ENCODE results near the gene OR5T3.
"Not testable (repeated sequence)": the region's sequence is repeated elsewhere in the genome, so short reads cannot be mapped to it uniquely, and the experiment has no call there.

OR5T3 gene

GRCh38 chr11:56251954-56252353 lies at the start of gene OR5T3:
TSS of gene OR5T3 (plus strand) at chr11:56252254. CDS start at chr11:56252254, 0 bp downstream.
- DNase-seq (ENCODE audit: low read depth), result no peak

- DNase-seq (ENCODE audit: low read depth), result no peak
Measured at GRCh38 chr11:56207790-56208189, 44.3 kb upstream of the OR5T3 start.

GRCh38 chr11:56214537-56214936 lies 37.5 kb upstream of the OR5T3 start:
- DNase-seq (ENCODE audit: low read depth), result no peak

GRCh38 chr11:56219735-56220134 lies 32.3 kb upstream of the OR5T3 start:
- not testable (repeated sequence) for DNase-seq (ENCODE audit: low read depth)

DNA sequence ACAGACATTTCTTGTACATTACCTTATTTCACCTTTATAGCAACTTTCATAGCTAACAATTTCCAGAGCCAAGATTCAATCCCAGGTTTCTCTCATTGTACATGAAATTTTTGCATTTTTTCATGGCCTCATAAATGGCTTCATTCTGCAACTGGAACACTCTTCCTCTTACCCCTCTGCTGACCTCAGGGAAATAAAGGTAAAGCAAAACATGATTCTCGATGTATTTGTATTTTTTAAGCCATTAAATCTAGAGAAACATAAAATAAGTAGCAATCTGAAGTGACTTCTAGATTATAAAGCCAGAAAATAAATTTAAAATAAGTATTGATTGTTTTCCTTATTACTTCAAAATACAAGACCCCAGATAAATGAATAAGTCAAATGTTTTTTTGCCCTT lies 17.9 kb upstream of the OR5T3 start, which contains the start of gene OR5T2:
OR5T2 (minus strand) TSS at position 101 of the 400 bp plus-strand sequence. CDS start 1,193 bp downstream, outside the sequence.
- DNase-seq (ENCODE audit: low read depth), result no peak

DNA sequence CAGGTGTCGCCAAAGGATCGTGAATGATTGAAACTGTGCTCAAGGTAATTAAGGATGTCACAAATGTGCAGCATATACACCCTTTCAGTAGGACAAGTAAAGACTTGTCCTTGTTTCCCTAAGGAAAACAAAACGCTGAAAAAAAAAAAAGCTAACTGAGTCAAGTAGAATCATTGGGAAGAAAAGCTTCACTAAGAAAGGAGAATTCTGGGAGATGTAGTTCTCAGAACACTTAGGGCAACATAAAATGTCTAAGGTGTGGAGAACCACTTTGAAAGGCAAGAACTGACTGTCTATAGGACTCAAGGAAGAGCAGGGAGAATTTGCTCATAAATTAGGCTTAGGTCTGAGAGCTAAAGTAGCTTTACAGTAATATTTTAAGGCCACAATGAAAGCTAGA lies 19.0 kb downstream of the OR5T3 start:
- no peak for DNase-seq (ENCODE audit: low read depth)

DNA sequence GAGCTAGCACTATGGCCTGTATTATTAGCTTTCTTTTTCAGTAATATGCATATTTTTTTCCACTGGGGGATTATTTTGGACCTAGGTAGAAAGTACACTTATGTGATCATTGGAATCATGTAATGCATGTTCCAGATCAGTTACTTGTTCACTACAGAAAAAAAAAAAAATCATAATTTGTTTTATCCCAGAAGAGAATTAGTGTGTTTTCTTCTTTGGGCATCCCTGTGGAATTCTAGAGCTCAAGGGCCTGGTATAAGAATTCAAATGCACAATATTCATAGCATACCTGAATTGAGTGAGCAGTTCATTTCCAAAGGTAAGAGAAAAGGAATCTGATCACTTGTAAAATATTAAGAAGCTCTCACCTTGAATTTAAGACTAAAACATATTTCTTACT lies 21.8 kb downstream of the OR5T3 start, which contains the start of gene OR5T1:
OR5T1 (plus strand) TSS at position 301 of the 400 bp plus-strand sequence. CDS start 1,485 bp downstream, outside the sequence.
- no peak for DNase-seq (ENCODE audit: low read depth)

GRCh38 chr11:56292154-56292553 lies 40.1 kb downstream of the OR5T3 start, which contains the start of gene OR8H1:
TSS of gene OR8H1 (minus strand) at chr11:56292254. CDS start at chr11:56291062, 1,192 bp downstream.
- no peak for DNase-seq (ENCODE audit: low read depth)

- DNase-seq (ENCODE audit: low read depth), result no peak
Measured at GRCh38 chr11:56296898-56297297, 44.8 kb downstream of the OR5T3 start.

All from stimulated activated CD8-positive, alpha-beta memory T cell treated with anti-CD3 and anti-CD28 coated beads, Interleukin-15, amount 100 ng/mL, for 1 hour (primary cell).